HPDE6-E6E7 (cell line): Measurements from ENCODE around the gene DLGAP1.
A peak's percentile ranks its signal among the peaks of the same experiment; 100 is the strongest.

ENCODE experiments used
- DNase-seq: peaks from one replicate; pipeline ENCODE4 v3.0.0; 2011; ENCODE audit warnings: missing footprints; ENCODE audit errors: extremely low spot score

The DLGAP1 gene

GRCh38 chr18:3777719-3778118 is 677.4 kb downstream of the DLGAP1 start:
- DNase-seq: no peak

DNA sequence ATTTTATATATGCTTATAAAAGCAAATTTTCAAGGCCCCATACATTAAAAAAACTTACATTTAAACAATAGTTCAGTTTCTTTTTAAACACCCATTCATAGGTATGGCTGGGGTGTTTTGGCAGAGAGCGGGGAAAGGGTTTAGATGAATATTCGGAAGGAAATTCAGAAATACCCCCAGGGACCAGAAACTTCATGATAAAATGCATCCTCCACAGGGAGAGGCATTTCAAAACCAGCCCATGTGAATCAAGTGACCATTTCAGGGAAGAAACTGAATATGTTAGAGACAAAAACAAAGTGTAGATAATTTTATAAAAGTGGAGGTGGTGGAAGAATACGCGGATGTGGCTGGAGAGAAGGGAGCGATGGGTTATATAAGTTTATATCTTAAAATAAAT is 678.0 kb downstream of the DLGAP1 start:
- no peak for DNase-seq

GRCh38 chr18:3775996-3776395 is 679.1 kb downstream of the DLGAP1 start:
- no peak for DNase-seq

GRCh38 chr18:3773303-3773702 is 681.8 kb downstream of the DLGAP1 start:
- no peak for DNase-seq

GRCh38 chr18:3771121-3771971 is 683.8 kb downstream of the DLGAP1 start:
- peak; percentile 90 for DNase-seq

GRCh38 chr18:3761266-3761665 is 693.8 kb downstream of the DLGAP1 start:
- DNase-seq: no peak

GRCh38 chr18:3760741-3761140 is 694.4 kb downstream of the DLGAP1 start:
- no peak for DNase-seq

- no peak for DNase-seq
Observed at GRCh38 chr18:3759099-3759498, 696.0 kb downstream of the DLGAP1 start.

DNA sequence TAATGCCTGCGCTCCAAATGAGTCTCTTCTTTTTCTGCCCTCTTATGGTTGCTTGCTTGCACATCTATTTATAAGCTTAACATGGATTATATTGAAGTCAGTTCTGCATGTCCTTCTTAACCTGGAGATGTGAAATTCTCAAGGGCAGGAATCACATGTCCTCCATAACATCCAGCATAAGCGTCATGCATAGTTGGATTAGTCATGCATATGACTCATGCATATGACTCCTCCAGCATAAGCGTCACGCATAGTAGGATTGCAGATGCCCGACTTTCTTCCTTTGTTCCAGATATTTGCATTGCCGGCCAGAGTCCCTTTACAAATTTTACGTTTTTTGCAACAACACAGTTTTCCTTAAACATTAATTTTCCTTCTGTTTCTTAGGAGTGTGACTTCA is 696.6 kb downstream of the DLGAP1 start:
- peak; percentile 27 for DNase-seq

DNA sequence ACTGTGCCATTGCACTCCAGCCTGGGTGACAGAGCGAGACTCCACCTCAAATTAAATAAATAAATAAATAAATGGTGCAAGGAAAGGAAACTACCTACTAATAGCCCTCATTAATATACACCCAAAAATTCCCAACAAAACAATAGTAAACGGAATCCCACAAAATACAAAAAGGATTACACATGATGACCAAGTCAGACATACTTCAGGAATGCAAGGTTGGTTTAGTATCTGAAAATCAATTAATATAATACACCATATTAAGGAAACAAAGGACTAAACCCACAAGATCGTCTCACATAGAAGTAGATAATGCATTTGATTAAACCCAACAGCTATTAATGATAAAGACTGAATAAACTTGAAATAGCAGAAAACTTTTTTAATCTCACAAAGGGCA is 697.7 kb downstream of the DLGAP1 start:
- DNase-seq: no peak

- no peak for DNase-seq
Observed at GRCh38 chr18:3753106-3753505, 702.0 kb downstream of the DLGAP1 start.

GRCh38 chr18:3748086-3748485 is 707.0 kb downstream of the DLGAP1 start:
- DNase-seq: no peak

DNA sequence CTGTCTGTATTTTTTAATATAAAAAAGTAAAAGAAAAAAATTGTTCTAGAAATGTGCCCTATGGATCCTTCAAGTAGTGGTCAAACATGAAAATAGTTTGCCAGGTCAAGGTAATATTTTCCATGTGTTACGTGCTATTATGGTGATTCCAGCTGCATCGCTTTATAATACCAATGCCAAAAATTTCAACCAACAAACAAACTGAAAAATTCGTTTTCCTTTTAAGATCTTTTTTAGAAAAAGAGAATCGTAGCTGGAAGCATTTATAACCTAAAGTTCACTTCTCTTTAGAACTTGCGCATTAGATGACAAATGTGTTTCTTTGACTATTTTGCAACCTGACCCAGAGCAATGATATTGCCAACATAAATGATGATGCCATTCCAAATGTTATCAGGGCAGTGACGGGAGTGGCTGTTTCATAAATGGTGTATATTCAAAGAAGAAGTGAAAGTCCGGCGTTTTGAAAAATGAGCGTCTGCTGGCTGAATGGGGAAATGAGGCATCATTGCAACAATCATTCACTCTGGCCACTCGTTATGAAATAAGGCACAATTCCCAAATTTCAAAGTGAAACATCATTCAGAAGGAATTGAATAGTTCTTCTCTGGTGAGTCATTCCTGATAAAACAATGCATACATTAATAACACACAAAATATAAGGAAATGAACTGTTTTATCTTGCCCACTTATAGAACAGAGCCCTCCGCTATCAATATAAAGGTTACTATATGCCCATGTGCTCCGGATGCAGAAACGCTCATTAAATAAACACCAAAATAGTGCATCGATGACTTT is 707.7 kb downstream of the DLGAP1 start:
- peak; percentile 19 for DNase-seq

GRCh38 chr18:3742541-3742940 is 712.6 kb downstream of the DLGAP1 start:
- DNase-seq: no peak

GRCh38 chr18:3741333-3741732 is 713.8 kb downstream of the DLGAP1 start:
- DNase-seq: no peak

DNA sequence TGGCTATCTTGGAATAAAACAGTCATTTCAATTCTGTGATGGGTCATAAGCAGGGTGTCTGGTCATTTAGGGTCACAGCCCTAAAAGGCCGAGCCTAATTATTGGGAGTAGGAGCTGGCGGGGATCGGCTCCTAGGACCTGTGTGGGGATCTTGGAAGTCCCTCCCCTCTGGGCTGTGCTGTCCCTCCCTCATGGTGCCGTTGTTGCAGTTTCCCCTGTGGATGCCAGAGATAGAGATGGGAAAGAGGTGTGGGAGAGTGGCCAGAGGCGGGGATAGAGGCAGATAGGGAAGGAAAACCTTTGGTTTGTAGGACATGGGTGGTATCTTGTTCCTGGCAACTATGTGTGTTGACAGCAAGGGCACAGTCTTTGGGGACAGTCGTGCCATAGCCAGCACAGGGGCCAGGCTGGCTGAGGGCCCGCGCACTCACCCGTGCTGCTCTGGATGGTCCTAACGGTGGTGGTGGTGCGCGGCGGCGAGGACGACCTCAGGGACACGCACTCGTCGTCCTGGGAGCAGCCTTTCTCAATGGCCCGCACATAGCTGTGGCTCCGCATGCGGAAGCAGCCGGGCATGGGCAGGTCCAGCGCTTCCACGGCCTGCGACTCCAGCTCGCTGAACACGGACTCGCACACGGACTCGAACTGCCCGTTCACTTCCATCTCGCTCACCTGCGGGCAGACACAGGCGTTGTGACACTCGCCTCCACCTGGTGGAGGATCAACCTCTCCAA is 726.2 kb downstream of the DLGAP1 start:
- DNase-seq: no peak

DNA sequence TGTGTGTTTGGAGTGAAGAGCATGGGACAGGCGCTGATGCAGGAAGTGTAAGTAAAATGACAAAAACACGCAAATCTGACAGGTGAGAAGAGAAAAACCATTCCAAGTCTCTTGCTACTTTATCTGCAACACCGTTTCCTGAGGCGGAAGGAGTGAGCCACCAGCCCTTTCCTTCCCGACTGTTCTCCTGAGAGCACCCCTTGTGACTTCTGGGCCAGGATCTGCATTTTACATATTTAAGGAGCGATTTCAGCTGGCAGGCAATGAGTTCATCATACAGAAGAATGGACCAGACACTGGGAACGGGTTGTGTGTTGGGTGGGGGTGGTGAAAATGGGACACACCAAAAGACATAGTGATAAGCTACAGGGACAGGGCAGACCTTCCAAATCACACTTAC is 727.8 kb downstream of the DLGAP1 start:
- DNase-seq: no peak

GRCh38 chr18:3726238-3726951 is 728.7 kb downstream of the DLGAP1 start:
- DNase-seq: no peak

GRCh38 chr18:3725115-3725514 is 730.0 kb downstream of the DLGAP1 start:
- DNase-seq: no peak

- DNase-seq: no peak
Observed at GRCh38 chr18:3723554-3723953, 731.6 kb downstream of the DLGAP1 start.

DNA sequence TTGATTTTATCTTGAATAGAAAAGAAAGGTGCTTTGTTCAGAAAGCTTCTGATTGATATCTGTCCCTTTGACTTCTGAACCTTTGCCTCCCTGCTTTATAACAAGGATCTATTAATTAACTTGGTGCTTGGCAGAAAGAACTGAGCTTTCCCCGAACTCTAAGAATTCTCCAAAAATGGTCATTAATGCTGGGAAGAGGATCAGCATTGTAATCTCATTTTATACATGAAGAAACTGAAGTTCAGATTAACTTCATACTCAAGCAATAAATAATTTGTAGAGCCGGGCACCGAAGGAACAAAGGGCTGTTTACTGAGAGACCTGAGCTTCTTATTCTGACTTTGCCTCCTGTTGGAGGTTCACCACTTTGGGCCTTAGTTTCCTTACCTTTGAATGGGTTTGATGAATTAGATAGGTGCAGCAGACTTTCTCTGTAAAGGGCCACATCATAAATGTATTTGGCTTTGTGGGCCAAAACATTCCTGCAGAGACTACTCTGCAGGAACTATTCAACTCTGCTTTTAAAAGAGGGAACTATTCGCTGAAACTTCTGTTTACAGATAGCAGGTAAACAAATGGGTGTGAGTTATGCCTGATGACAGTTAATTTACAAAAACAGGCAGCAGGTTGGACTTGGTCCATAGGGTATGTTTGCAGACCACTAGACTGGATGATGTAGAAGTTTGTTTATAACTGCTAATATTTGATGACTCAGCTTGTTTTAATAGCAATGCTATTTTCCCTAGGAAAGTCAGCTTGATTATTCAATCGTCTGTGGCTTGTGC is 732.3 kb downstream of the DLGAP1 start:
- no peak for DNase-seq
